Colonic mucosa (tissue), 4 donors: Measurements from ENCODE around the gene ZBTB4. TPM values are rescaled to one million over a fixed set of nuclear protein-coding genes. Genes with fewer than 3 reads are reported as not detected.

Experiments used
- DNase-seq: peaks from one replicate; pipeline ENCODE4 v3.0.0-alpha.2; 2020
- H3K27ac ChIP-seq: fragments of 200-600 bp; one replicate; pipeline ENCODE4 v1.8.0; 2021
- H3K27me3 ChIP-seq: fragments of 200-600 bp; one replicate; pipeline ENCODE4 v1.8.0; 2021
- H3K36me3 ChIP-seq: fragments of 200-600 bp; one replicate; pipeline ENCODE4 v1.8.0; 2021
- H3K4me1 ChIP-seq: fragments of 200-600 bp; one replicate; pipeline ENCODE4 v1.8.0; 2021; ENCODE audit warnings: mild to moderate bottlenecking
- H3K4me3 ChIP-seq: fragments of 200-600 bp; one replicate; pipeline ENCODE4 v1.8.0; 2021
- H3K9ac ChIP-seq, 2 donors: one replicate each; pipeline ENCODE4 v1.7.0; 2013; ENCODE audit warnings: control low read depth in 2 of 2, low read depth in 2 of 2, low read length in 2 of 2
- H3K9me3 ChIP-seq: fragments of 200-600 bp; one replicate; pipeline ENCODE4 v1.8.0; 2021
- CTCF ChIP-seq: fragments of 200-600 bp; IDR thresholded peaks from one replicate; pipeline ENCODE4 v1.8.0; 2022; ENCODE audit warnings: antibody characterized with exemption, mild to moderate bottlenecking
- intact Hi-C: fragments of 100-400 bp; cut with DNase I; formaldehyde crosslinking; loops from one replicate; pipeline ENCODE4 v1.14.1; 2022
- total RNA-seq, 2 donors: library from RNA; stranded (reverse); fragmentation: NEBNext Ultra II Directional in 1 of 2; extraction: Animal tissue kit (Norgen Biotek cat#: 25700) in 1 of 2; gene quantifications; one replicate each; pipeline ENCODE4 v1.2.1, GENCODE V29; 2021
- donor health status: healthy.
- donor health status: DM: no; HTN: no; CAD: no.
- donor health status: DM: no; HTN: no; CAD: no.

The ZBTB4 gene
- total RNA-seq, 2 donors from 2014 or later, result 12.9 to 26.7 TPM

DNA sequence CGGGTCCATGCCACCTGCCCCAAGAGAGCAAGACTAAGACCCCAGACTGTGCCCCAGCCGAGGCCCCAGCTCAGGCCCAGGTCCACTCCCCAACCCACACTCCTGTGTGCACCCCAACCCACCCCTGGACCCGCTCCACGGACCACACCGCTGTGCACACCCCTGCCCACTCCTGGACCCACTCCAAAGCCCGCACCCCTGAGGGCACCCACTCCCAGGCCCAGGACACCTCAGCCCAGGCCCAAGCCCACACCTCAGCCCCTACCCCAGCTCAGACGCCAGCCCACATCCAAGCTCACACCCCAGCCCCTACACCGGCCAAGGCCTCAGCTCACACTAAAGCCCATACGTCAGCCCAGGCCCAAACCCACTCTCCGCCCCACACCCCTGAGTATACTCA lies 49.7 kb downstream of the ZBTB4 start:
- Histone ChIP-seq H3K4me3 (no peak overlapping the region), H3K36me3 (no peaks in the 10 kb centered on the region), H3K9me3 (no peaks in the 10 kb centered on the region), H3K27ac (no peak overlapping the region), H3K4me1 (no peaks in the 10 kb centered on the region), H3K9ac (no peak overlapping the region), H3K27me3 (no peaks in the 10 kb centered on the region)
- intact Hi-C loops, result loop anchor here (10.0 kb wide), 1 partner anchor 155 kb away; the partner anchor contains the start of gene MPDU1
- no peak for DNase-seq
- no peak for TF ChIP-seq CTCF

- H3K27me3 ChIP-seq, result no peaks in the 10 kb centered on the region
- no peaks in the 10 kb centered on the region for H3K36me3 ChIP-seq
- H3K9ac ChIP-seq, result no peak within 1 kb of the TSS
- DNase-seq, result no peak
- TF ChIP-seq CTCF, result no peak
- no peaks in the 10 kb centered on the region for H3K9me3 ChIP-seq
- H3K4me3 ChIP-seq, result no peak within 1 kb of the TSS
- H3K4me1 ChIP-seq, result no peaks in the 10 kb centered on the region
- intact Hi-C loops, result no loop called here
- H3K27ac ChIP-seq, result no peak within 1 kb of the TSS
Measured at GRCh38 chr17:7428557-7428956, 50.9 kb downstream of the ZBTB4 start, which contains the start of gene SPEM3. SPEM3 (plus strand) TSS chr17:7428857; CDS start chr17:7428903, 46 bp downstream.

- no peaks in the 10 kb centered on the region for H3K27me3 ChIP-seq
- DNase-seq, result no peak
- no peaks in the 10 kb centered on the region for H3K9me3 ChIP-seq
- no peak overlapping the region for H3K27ac ChIP-seq
- H3K4me3 ChIP-seq, result no peak overlapping the region
- intact Hi-C loops, result no loop called here
- no peak for TF ChIP-seq CTCF
- no peaks in the 10 kb centered on the region for H3K4me1 ChIP-seq
- H3K9ac ChIP-seq, result no peak overlapping the region
- no peaks in the 10 kb centered on the region for H3K36me3 ChIP-seq
Measured at GRCh38 chr17:7427549-7427948, 51.9 kb downstream of the ZBTB4 start.

DNA sequence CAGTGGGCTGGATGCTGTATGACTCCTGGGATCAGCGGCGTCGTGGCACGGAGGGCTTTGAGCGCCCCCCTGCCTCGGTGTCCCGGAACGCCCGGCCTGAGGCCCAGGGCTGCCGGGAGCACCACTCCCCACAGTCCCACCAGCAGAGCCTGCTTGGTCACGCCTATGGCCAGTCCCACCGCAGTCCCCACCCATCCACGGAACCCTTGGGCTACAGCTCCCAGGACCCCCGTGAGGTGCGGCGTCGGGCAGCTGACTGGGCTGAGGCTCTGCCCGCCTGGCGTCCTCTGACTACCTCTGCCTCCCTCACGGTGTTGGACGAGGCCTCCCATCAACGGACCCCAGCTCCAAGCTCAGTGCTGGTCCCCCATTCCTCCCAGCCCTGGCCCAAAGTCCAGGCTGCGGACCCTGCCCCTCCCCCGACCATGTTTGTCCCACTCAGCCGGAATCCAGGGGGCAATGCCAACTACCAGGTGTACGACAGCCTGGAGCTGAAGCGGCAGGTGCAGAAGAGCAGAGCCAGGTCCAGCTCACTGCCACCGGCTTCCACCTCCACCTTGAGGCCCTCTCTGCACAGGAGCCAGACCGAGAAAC lies 52.4 kb downstream of the ZBTB4 start:
- H3K36me3 ChIP-seq, result no peaks in the 10 kb centered on the region
- no peak for TF ChIP-seq CTCF
- H3K4me1 ChIP-seq, result no peaks in the 10 kb centered on the region
- H3K27me3 ChIP-seq, result no peaks in the 10 kb centered on the region
- no peak overlapping the region for H3K9ac ChIP-seq
- intact Hi-C loops, result no loop called here
- H3K27ac ChIP-seq, result no peak overlapping the region
- no peaks in the 10 kb centered on the region for H3K9me3 ChIP-seq
- no peak overlapping the region for H3K4me3 ChIP-seq
- DNase-seq, result no peak

- no peaks in the 10 kb centered on the region for H3K9me3 ChIP-seq
- no peaks in the 10 kb centered on the region for H3K4me1 ChIP-seq
- no peak overlapping the region for H3K4me3 ChIP-seq
- H3K27ac ChIP-seq, result no peak overlapping the region
- no peaks in the 10 kb centered on the region for H3K27me3 ChIP-seq
- no peak for DNase-seq
- no peaks in the 10 kb centered on the region for H3K36me3 ChIP-seq
- no peak for TF ChIP-seq CTCF
- no peak overlapping the region for H3K9ac ChIP-seq
- intact Hi-C loops, result no loop called here
Measured at GRCh38 chr17:7426203-7426863, 53.1 kb downstream of the ZBTB4 start.
